Testis (tissue), 2 donors: Measurements from ENCODE around the gene DMRTA2.

Experiments used
- CTCF ChIP-seq, 3 experiments: fragments of 450-650 bp in 2 of 3; fragments of 200-600 bp in 1 of 3; sonication (generic) in 1 of 3; IDR thresholded peaks; one replicate each; pipeline ENCODE4 v1.5.1; 2016 to 2019; ENCODE audit warnings: antibody characterized with exemption in 3 of 3, mild to moderate bottlenecking in 2 of 3, moderate library complexity in 1 of 3
- POLR2A ChIP-seq: fragments of 450-650 bp; IDR thresholded peaks from one replicate; pipeline ENCODE4 v1.6.1; 2017; ENCODE audit warnings: antibody characterized with exemption, mild to moderate bottlenecking, moderate library complexity

- TF ChIP-seq CTCF (IDR thresholded peaks at IDR 0.05) (no peak), POLR2A (no peak)
Observed at GRCh38 chr1:50422675-50422945, 633 bp downstream of the DMRTA2 start.
